Lung (tissue), 12 donors: Measurements from ENCODE around the gene SLC22A23. TPM values are rescaled to one million over a fixed set of nuclear protein-coding genes. Genes with fewer than 3 reads are reported as not detected.

Experiments used
- ATAC-seq: fragments of 200-7000 bp; cut with Tn5 transposase; one replicate; pipeline ENCODE4 v1.9.1; 2020; ENCODE audit warnings: moderate number of reproducible peaks; ENCODE audit not compliant: insufficient read depth, low FRiP score
- DNase-seq, 3 donors: peaks; one replicate each; pipeline ENCODE4 v3.0.0-alpha.2; 2013 to 2017
- H3K27ac ChIP-seq, 2 donors: one replicate each; pipeline ENCODE4 v1.5.1; 2013; ENCODE audit warnings: mild to moderate bottlenecking in 2 of 2, moderate library complexity in 2 of 2, control low read depth in 1 of 2, inconsistent platforms in 1 of 2, low read depth in 1 of 2, low read length in 1 of 2
- H3K27me3 ChIP-seq, 3 donors: one replicate each; pipeline ENCODE4 v1.5.1; 2013; ENCODE audit warnings: low read length in 2 of 3; ENCODE audit not compliant: control insufficient read depth in 3 of 3, insufficient read depth in 3 of 3
- H3K36me3 ChIP-seq, 4 donors: one replicate each; pipeline ENCODE4 v1.5.1; 2013; ENCODE audit warnings: low read length in 4 of 4, mild to moderate bottlenecking in 1 of 4, moderate library complexity in 1 of 4; ENCODE audit not compliant: control insufficient read depth in 4 of 4, insufficient read depth in 4 of 4
- H3K4me1 ChIP-seq, 5 donors: one replicate each; pipeline ENCODE4 v1.5.1; 2013; ENCODE audit warnings: low read length in 5 of 5, mild to moderate bottlenecking in 2 of 5, moderate library complexity in 1 of 5; ENCODE audit not compliant: control insufficient read depth in 5 of 5, insufficient read depth in 5 of 5
- H3K4me3 ChIP-seq: one replicate; pipeline ENCODE4 v1.5.1; 2013; ENCODE audit warnings: mild to moderate bottlenecking, control low read depth, moderate library complexity
- H3K9ac ChIP-seq, 2 donors: one replicate each; pipeline ENCODE4 v1.5.1; 2013; ENCODE audit warnings: low read length in 2 of 2, control low read depth in 1 of 2; ENCODE audit not compliant: insufficient read depth in 1 of 2
- H3K9me3 ChIP-seq, 4 donors: one replicate each; pipeline ENCODE4 v1.5.1; 2013; ENCODE audit warnings: low read length in 3 of 4, mild to moderate bottlenecking in 1 of 4, moderate library complexity in 1 of 4; ENCODE audit not compliant: control insufficient read depth in 4 of 4, insufficient read depth in 3 of 4
- CTCF ChIP-seq: IDR thresholded peaks from 2 replicates; pipeline ENCODE4 v1.5.1; 2012; ENCODE audit warnings: mild to moderate bottlenecking; ENCODE audit errors: control extremely low read depth, extremely low read depth
- WGBS, 2 donors: extraction: QIAGEN DNeasy Blood & Tissue Kit; methylation state at CpG; one replicate each; pipeline ENCODE4 v1.1.7; 2013; 5-methylcytosine and 5-hydroxymethylcytosine counted together
- polyA plus RNA-seq, 2 donors: library from polyadenylated mRNA; stranded (reverse); fragments of 200-250 nt; gene quantifications; one replicate each; pipeline ENCODE4 v1.2.1, GENCODE V29; 2013
- total RNA-seq, 2 donors: library from RNA; depleted of rRNA in 1 of 2; stranded (reverse); fragments of >200 nt in 1 of 2; gene quantifications; one replicate each; pipeline ENCODE4 v1.2.1, GENCODE V29; 2014 to 2021
- donor health status: control.
- donor health status: control.
- donor health status: Bipolar disorder and iron deficiency.
- donor health status: healthy.
- donor health status: DM: yes; HTN: yes; CAD: no.

The SLC22A23 gene
- total and polyA plus RNA-seq, 4 donors: 6.6 to 45.6 (median 24.1) TPM

DNA sequence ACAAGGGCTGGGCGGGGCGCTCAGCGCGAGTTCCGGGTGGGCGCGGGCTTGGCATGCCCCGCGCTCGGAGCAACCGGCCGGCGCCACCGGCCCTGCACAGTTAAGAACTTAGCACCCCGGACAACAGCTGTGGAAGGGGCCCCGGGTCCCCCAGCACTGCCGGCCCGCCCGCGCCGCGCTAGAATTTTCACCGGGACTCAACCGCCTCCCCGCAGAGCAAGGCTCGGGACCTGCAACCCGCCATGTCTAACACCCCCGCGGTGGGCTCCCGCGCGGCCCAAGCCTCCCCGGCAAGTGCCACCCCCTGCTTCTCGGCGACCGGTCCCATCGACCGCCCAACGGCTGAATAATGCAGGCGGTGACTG, 203.3 kb downstream of the SLC22A23 start:
- 96 to 98% methylated on average over 40 of the region's 40 CpGs for WGBS, 2 donors
- Histone ChIP-seq H3K9me3 (no peaks in the 10 kb centered on the region), H3K9ac (no peak overlapping the region), H3K27ac (no peak overlapping the region), H3K4me3 (no peak overlapping the region), H3K36me3 (no peaks in the 10 kb centered on the region), H3K27me3 (no peaks in the 10 kb centered on the region), H3K4me1 (no peaks in the 10 kb centered on the region)
- DNase-seq: no peak
- no peak for TF ChIP-seq CTCF
- no peak for ATAC-seq

DNA sequence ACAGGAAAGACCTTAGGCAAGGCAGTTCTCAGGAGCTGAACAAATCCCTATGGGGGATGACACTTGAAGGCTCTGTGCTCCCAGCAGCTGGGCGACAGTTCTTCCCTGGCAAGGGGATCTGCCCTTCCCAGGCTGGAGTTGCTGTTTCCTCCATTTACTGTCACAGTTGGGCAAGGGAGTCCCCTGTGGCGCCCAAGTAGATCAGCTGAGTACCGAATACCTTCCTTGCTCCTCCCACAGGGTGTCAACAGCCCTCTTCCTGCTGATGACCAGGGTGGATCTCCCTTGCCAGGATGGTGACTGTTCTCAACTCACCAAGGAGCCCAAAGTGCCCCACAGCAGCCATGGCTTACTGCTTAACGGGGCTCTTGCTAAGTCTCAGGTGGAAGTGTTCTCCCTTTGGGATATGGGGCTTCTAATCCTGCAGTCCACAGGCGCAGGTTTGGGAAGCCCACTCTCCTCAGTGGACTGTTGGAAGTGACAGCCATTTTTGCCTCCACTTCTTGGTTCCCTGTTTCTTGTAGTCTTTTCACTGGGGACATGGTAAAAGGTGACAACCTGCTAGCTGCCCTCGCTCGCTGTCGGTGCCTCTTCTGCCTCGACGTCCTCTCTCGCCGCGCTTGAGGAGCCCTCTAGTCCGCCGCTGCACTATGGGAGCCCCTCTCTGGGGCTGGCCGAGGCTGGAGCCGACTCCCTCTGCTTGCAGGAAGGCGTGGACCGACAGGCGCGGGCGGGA, 203.8 kb downstream of the SLC22A23 start:
- WGBS, 2 donors: 90 to 94% methylated on average over 22 of the region's 22 CpGs
- no peak overlapping the region for H3K27ac ChIP-seq
- H3K36me3 ChIP-seq: no peaks in the 10 kb centered on the region
- ATAC-seq (no peak), DNase-seq (no peak)
- H3K4me1 ChIP-seq: peaks cover 0 to 2% (median 0%) of the 10 kb centered on the region in 5 donors
- H3K4me3 ChIP-seq: no peak overlapping the region
- TF ChIP-seq CTCF: no peak
- H3K9me3 ChIP-seq: no peaks in the 10 kb centered on the region
- H3K27me3 ChIP-seq: no peaks in the 10 kb centered on the region
- H3K9ac ChIP-seq: no peak overlapping the region

- ATAC-seq (no peak), DNase-seq (no peak)
- TF ChIP-seq CTCF: no peak
- no peaks in the 10 kb centered on the region for H3K27me3 ChIP-seq
- 89 to 93% methylated on average over 10 of the region's 10 CpGs for WGBS, 2 donors
- H3K9me3 ChIP-seq: no peaks in the 10 kb centered on the region
- no peak overlapping the region for H3K9ac ChIP-seq
- H3K27ac ChIP-seq: no peak overlapping the region
- H3K36me3 ChIP-seq: no peaks in the 10 kb centered on the region
- H3K4me1 ChIP-seq: peaks cover 0 to 6% (median 0%) of the 10 kb centered on the region in 5 donors
- no peak overlapping the region for H3K4me3 ChIP-seq
Observed at GRCh38 chr6:3252369-3252768, 204.5 kb downstream of the SLC22A23 start.
